HG03135 (cell line): Measurements from ENCODE around the gene DENND2C.

Experiments used
- ATAC-seq: cut with Tn5 transposase; IDR thresholded peaks from one replicate; pipeline ENCODE4 v1.9.1; 2021; ENCODE audit warnings: mild to moderate bottlenecking, moderate library complexity; ENCODE audit not compliant: unreplicated experiment

Gene DENND2C

GRCh38 chr1:114550336-114550735 lies 119.5 kb downstream of the DENND2C start:
- no peak for ATAC-seq

GRCh38 chr1:114549137-114549536 lies 120.7 kb downstream of the DENND2C start:
- no peak for ATAC-seq

GRCh38 chr1:114547076-114547475 lies 122.8 kb downstream of the DENND2C start:
- no peak for ATAC-seq

GRCh38 chr1:114545796-114546195 lies 124.1 kb downstream of the DENND2C start:
- ATAC-seq, result no peak

GRCh38 chr1:114545315-114545714 lies 124.5 kb downstream of the DENND2C start:
- ATAC-seq, result no peak

- no peak for ATAC-seq
Observed at GRCh38 chr1:114540821-114541220, 129.0 kb downstream of the DENND2C start.

- ATAC-seq, result no peak
Observed at GRCh38 chr1:114540272-114540671, 129.6 kb downstream of the DENND2C start.

- ATAC-seq, result no peak
Observed at GRCh38 chr1:114536043-114536442, 133.8 kb downstream of the DENND2C start.

GRCh38 chr1:114535401-114535800 lies 134.4 kb downstream of the DENND2C start:
- no peak for ATAC-seq
